Activated CD8-positive, alpha-beta T cell treated with anti-CD3 and anti-CD28 coated beads, Interleukin-2, amount 10 ng/mL, durations not matched to agents 7 days and 5 days (primary cell): Measurements from ENCODE around the gene COL1A2. TPM values are rescaled to one million over a fixed set of nuclear protein-coding genes. Genes with fewer than 3 reads are reported as not detected.

Experiments
- ATAC-seq: fragments of 150-1000 bp; cut with Tn5 transposase; one replicate; pipeline ENCODE4 v1.10.0; 2021; ENCODE audit warnings: moderate library complexity
- CTCF ChIA-PET: fragments of 350-600 bp; sonication (Branson Sonifier 250); formaldehyde crosslinking; loops from one replicate; lab custom pipeline; 2021; ENCODE audit warnings: antibody characterized with exemption; lab: Charles Lee
- POLR2A ChIA-PET: fragments of 350-600 bp; sonication (Branson Sonifier 250); formaldehyde crosslinking; loops from one replicate; lab custom pipeline; 2021; ENCODE audit warnings: antibody characterized with exemption; lab: Charles Lee
- DNase-seq: peaks from one replicate; pipeline ENCODE4 v3.0.0-alpha.2; 2020
- H3K27ac Mint-ChIP-seq: one replicate; pipeline ENCODE4 v1.8.0; 2021; ENCODE audit warnings: mild to moderate bottlenecking, mixed read lengths
- H3K27me3 Mint-ChIP-seq: one replicate; pipeline ENCODE4 v1.8.0; 2021; ENCODE audit warnings: low read depth, mixed read lengths
- H3K36me3 Mint-ChIP-seq: one replicate; pipeline ENCODE4 v1.8.0; 2021; ENCODE audit warnings: low read depth, mixed read lengths
- H3K4me1 Mint-ChIP-seq: one replicate; pipeline ENCODE4 v1.8.0; 2021; ENCODE audit warnings: low read depth, mixed read lengths
- H3K4me3 Mint-ChIP-seq: one replicate; pipeline ENCODE4 v1.8.0; 2021; ENCODE audit warnings: mild to moderate bottlenecking, mixed read lengths
- H3K9me3 Mint-ChIP-seq: one replicate; pipeline ENCODE4 v1.8.0; 2022; ENCODE audit warnings: mixed read lengths; ENCODE audit not compliant: insufficient read depth
- total RNA-seq, 2 experiments: library from RNA; stranded (reverse); gene quantifications; one replicate each; pipeline ENCODE4 v1.2.3, GENCODE V29; 2021

The COL1A2 gene
- under 1 TPM; 0.16 to 0.21 TPM for total RNA-seq

DNA sequence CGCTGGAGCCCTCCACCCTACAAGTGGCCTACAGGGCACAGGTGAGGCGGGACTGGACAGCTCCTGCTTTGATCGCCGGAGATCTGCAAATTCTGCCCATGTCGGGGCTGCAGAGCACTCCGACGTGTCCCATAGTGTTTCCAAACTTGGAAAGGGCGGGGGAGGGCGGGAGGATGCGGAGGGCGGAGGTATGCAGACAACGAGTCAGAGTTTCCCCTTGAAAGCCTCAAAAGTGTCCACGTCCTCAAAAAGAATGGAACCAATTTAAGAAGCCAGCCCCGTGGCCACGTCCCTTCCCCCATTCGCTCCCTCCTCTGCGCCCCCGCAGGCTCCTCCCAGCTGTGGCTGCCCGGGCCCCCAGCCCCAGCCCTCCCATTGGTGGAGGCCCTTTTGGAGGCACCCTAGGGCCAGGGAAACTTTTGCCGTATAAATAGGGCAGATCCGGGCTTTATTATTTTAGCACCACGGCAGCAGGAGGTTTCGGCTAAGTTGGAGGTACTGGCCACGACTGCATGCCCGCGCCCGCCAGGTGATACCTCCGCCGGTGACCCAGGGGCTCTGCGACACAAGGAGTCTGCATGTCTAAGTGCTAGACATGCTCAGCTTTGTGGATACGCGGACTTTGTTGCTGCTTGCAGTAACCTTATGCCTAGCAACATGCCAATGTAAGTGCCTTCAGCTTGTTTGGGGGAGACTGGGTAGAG is at the start of gene COL1A2:
Gene COL1A2 (plus strand): TSS at position 459 of the 704 bp plus-strand sequence. CDS start 137 bp downstream, at position 596.
- ChIA-PET POLR2A (no interaction called here), CTCF (interaction anchor here (1.0 to 1.6 kb wide), 10 partner anchors 8 to 957 kb away, joined by 3 to 8 read pairs (median 4); partner anchors contain the start of gene GNGT1)
- ATAC-seq (peak; percentile 51), DNase-seq (peak; percentile 37)
- H3K9me3 Mint-ChIP-seq: no peaks in the 10 kb centered on the region
- peak within 1 kb of the TSS; percentile 32 for H3K4me3 Mint-ChIP-seq
- H3K27me3 Mint-ChIP-seq: peaks cover 10% of the 10 kb centered on the region
- peak within 1 kb of the TSS; percentile 54 for H3K27ac Mint-ChIP-seq
- H3K4me1 Mint-ChIP-seq: peaks cover 32% of the 10 kb centered on the region
- no peaks in the 10 kb centered on the region for H3K36me3 Mint-ChIP-seq

DNA sequence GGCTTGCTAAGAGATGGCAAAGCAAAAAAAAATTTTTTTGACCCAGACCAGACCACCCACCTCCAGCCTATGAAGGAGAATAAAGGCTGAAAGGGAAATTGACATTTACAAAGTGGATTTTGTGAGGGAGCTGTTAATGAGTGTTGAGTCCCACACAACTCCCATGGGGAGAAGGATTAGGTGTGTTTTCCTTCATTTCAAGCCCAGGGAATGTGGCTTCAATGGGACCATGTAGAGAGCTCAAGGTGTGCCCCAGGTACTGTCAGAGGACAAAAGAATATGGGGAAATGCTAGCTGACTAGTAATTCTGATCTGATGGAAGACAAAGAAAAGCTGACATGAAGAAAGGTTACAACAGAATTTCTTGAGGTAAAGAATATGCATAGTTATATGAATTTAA is 48.8 kb upstream of the COL1A2 start:
- no peak for ATAC-seq
- Mint-ChIP-seq H3K4me3 (no peak overlapping the region), H3K9me3 (no peaks in the 10 kb centered on the region), H3K27ac (no peak overlapping the region), H3K4me1 (no peaks in the 10 kb centered on the region), H3K27me3 (peaks cover 5% of the 10 kb centered on the region), H3K36me3 (no peaks in the 10 kb centered on the region)
- ChIA-PET POLR2A (no interaction called here), CTCF (no interaction called here)
- no peak for DNase-seq

GRCh38 chr7:94348142-94348541 is 46.6 kb upstream of the COL1A2 start:
- no peak overlapping the region for H3K4me3 Mint-ChIP-seq

GRCh38 chr7:94350734-94351133 is 44.0 kb upstream of the COL1A2 start:
- POLR2A ChIA-PET: no interaction called here
- H3K27me3 Mint-ChIP-seq: peaks cover 4% of the 10 kb centered on the region
- DNase-seq (no peak), ATAC-seq (no peak)
- CTCF ChIA-PET: no interaction called here
- no peaks in the 10 kb centered on the region for H3K4me1 Mint-ChIP-seq
- H3K36me3 Mint-ChIP-seq: no peaks in the 10 kb centered on the region
- H3K4me3 Mint-ChIP-seq: no peak overlapping the region
- H3K9me3 Mint-ChIP-seq: no peaks in the 10 kb centered on the region
- H3K27ac Mint-ChIP-seq: no peak overlapping the region

More at GRCh38 chr7:94348142-94348541, 46.6 kb upstream of the COL1A2 start:
- ATAC-seq (no peak), DNase-seq (no peak)
- ChIA-PET CTCF (no interaction called here), POLR2A (no interaction called here)
- H3K9me3 Mint-ChIP-seq: no peaks in the 10 kb centered on the region
- peaks cover 7% of the 10 kb centered on the region for H3K27me3 Mint-ChIP-seq
- H3K27ac Mint-ChIP-seq: no peak overlapping the region
- H3K36me3 Mint-ChIP-seq: no peaks in the 10 kb centered on the region
- H3K4me1 Mint-ChIP-seq: no peaks in the 10 kb centered on the region

DNA sequence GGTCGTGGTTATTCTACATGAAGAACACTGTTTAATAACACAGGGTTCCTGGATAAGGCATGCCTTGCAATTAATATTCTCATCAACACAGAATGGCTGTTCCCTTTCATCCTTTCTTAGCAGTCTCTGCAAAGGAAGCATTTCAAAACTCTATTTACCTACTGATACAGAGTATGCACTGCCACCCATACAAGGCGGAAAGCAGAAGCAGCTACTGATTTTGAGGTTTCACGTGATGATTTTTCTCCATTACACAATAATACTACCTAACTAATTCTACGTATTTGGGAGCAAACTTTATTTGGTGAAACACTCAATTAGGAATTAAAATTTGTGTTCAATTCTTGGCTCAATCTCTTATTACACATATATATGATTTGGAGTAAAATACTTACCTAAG is 43.0 kb upstream of the COL1A2 start:
- Mint-ChIP-seq H3K36me3 (no peaks in the 10 kb centered on the region), H3K27me3 (peaks cover 4% of the 10 kb centered on the region), H3K27ac (no peak overlapping the region), H3K9me3 (no peaks in the 10 kb centered on the region), H3K4me1 (no peaks in the 10 kb centered on the region), H3K4me3 (no peak overlapping the region)
- ATAC-seq (no peak), DNase-seq (no peak)
- ChIA-PET CTCF (no interaction called here), POLR2A (no interaction called here)

DNA sequence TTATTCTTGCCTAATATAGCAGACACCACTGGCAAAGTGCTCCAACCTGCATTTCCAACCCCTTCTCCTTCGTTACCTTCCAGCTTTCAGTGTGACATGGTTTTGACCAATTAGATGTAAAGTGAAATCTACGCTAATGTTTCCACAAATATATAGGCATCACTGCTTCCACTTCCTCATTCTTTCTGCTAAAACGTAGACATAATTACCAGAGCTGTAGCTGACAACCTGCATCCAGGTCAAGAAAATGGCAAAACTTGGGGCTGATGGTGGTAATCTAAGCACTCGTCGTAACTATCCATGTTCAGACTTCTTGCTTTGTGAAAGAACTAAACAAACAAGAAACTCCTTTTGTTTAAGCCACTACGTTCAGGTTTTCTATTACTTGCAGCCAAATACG is 41.8 kb upstream of the COL1A2 start:
- Mint-ChIP-seq H3K9me3 (no peaks in the 10 kb centered on the region), H3K4me1 (no peaks in the 10 kb centered on the region), H3K27me3 (peaks cover 2% of the 10 kb centered on the region), H3K27ac (no peak overlapping the region), H3K36me3 (no peaks in the 10 kb centered on the region), H3K4me3 (no peak overlapping the region)
- no peak for DNase-seq
- CTCF ChIA-PET: no interaction called here
- POLR2A ChIA-PET: no interaction called here
- no peak for ATAC-seq

- H3K27ac Mint-ChIP-seq: no peak overlapping the region
- DNase-seq (no peak), ATAC-seq (no peak)
- H3K4me1 Mint-ChIP-seq: no peaks in the 10 kb centered on the region
- peaks cover 5% of the 10 kb centered on the region for H3K27me3 Mint-ChIP-seq
- no peak overlapping the region for H3K4me3 Mint-ChIP-seq
- POLR2A ChIA-PET: no interaction called here
- CTCF ChIA-PET: no interaction called here
- H3K36me3 Mint-ChIP-seq: no peaks in the 10 kb centered on the region
- no peaks in the 10 kb centered on the region for H3K9me3 Mint-ChIP-seq
Measured at GRCh38 chr7:94354953-94355352, 39.7 kb upstream of the COL1A2 start.

DNA sequence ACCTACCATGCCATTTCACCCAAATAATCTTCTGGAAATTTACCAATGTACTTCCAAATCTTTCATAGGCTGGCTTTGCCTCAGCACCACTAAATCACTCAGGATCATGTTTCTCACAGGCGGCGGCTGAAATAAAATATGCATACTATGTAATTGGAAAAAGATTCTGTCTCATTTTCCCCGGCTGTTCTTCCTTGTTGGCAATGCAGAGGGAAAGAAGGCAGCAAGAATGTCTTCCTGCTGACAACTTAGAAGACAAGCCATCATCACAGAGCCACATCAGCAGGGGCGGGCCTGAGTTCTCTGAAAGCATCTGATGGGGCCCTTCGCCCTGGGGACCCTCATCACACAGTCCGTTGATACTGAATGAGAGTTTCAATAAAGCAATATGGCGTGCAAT is 39.2 kb upstream of the COL1A2 start:
- DNase-seq: no peak
- Mint-ChIP-seq H3K4me3 (no peak overlapping the region), H3K27ac (no peak overlapping the region), H3K36me3 (no peaks in the 10 kb centered on the region), H3K27me3 (peaks cover 5% of the 10 kb centered on the region), H3K4me1 (no peaks in the 10 kb centered on the region), H3K9me3 (no peaks in the 10 kb centered on the region)
- POLR2A ChIA-PET: no interaction called here
- CTCF ChIA-PET: no interaction called here
- no peak for ATAC-seq

- DNase-seq: no peak
- POLR2A ChIA-PET: no interaction called here
- no peaks in the 10 kb centered on the region for H3K36me3 Mint-ChIP-seq
- ATAC-seq: no peak
- H3K27ac Mint-ChIP-seq: no peak overlapping the region
- H3K9me3 Mint-ChIP-seq: no peaks in the 10 kb centered on the region
- peaks cover 5% of the 10 kb centered on the region for H3K27me3 Mint-ChIP-seq
- CTCF ChIA-PET: no interaction called here
- no peak overlapping the region for H3K4me3 Mint-ChIP-seq
- no peaks in the 10 kb centered on the region for H3K4me1 Mint-ChIP-seq
Measured at GRCh38 chr7:94357076-94357475, 37.6 kb upstream of the COL1A2 start.

DNA sequence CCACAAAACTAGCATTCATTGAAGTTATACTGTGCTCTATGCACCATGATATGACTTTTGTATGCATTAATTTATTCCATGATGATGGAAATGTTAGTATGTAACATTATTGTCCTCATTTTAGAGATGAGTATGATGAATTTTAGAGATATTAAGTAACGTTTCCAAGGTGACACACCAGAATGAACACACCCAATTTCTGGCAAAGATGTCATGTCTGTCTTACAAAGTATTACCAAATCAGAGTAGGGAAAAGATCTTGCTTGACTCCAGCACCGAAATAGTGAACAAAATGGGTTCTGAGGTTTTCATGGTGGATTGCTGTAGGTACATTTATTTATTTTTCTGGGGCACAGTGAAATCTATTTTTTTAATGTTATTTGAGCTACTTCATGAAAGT is 33.8 kb upstream of the COL1A2 start:
- CTCF ChIA-PET: no interaction called here
- Mint-ChIP-seq H3K27ac (no peak overlapping the region), H3K27me3 (peaks cover 4% of the 10 kb centered on the region), H3K4me1 (no peaks in the 10 kb centered on the region), H3K4me3 (no peak overlapping the region), H3K9me3 (no peaks in the 10 kb centered on the region), H3K36me3 (no peaks in the 10 kb centered on the region)
- ATAC-seq (no peak), DNase-seq (no peak)
- POLR2A ChIA-PET: no interaction called here

DNA sequence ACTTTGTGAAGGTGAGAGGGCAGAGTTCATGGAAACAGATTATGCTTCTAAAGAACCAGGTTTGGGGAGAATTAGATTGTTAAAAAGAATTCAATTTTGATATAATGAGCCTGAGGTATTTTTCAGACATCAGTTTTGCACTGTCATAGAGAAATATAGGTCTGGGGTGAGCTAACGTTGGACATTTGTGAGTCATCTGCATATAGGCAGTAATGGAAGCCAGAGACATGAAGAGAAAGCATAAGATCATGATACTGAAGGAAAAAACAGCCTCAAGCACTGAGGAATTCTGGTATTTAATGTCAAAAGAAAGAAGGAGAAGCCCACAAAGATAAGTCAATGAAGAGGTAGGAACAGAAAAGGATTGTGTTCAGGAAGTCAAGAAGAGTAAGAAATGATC is 32.4 kb upstream of the COL1A2 start:
- Mint-ChIP-seq H3K4me3 (no peak overlapping the region), H3K27me3 (peaks cover 4% of the 10 kb centered on the region), H3K36me3 (no peaks in the 10 kb centered on the region), H3K27ac (no peak overlapping the region), H3K4me1 (no peaks in the 10 kb centered on the region), H3K9me3 (no peaks in the 10 kb centered on the region)
- ChIA-PET CTCF (no interaction called here), POLR2A (no interaction called here)
- DNase-seq (no peak), ATAC-seq (no peak)

GRCh38 chr7:94364816-94365215 is 29.9 kb upstream of the COL1A2 start:
- no peak overlapping the region for H3K4me3 Mint-ChIP-seq
- ChIA-PET POLR2A (no interaction called here), CTCF (no interaction called here)
- H3K36me3 Mint-ChIP-seq: no peaks in the 10 kb centered on the region
- H3K4me1 Mint-ChIP-seq: no peaks in the 10 kb centered on the region
- peaks cover 2% of the 10 kb centered on the region for H3K27me3 Mint-ChIP-seq
- no peak for ATAC-seq
- DNase-seq: no peak
- no peak overlapping the region for H3K27ac Mint-ChIP-seq
- H3K9me3 Mint-ChIP-seq: no peaks in the 10 kb centered on the region

- no peaks in the 10 kb centered on the region for H3K4me1 Mint-ChIP-seq
- H3K27ac Mint-ChIP-seq: no peak overlapping the region
- no peak overlapping the region for H3K4me3 Mint-ChIP-seq
- ATAC-seq (no peak), DNase-seq (no peak)
- H3K36me3 Mint-ChIP-seq: no peaks in the 10 kb centered on the region
- CTCF ChIA-PET: no interaction called here
- no peaks in the 10 kb centered on the region for H3K9me3 Mint-ChIP-seq
- POLR2A ChIA-PET: interaction anchor here (0.6 kb wide), 1 partner anchor 216 kb away, joined by 5 read pairs; no protein-coding TSS in a partner anchor
- peaks cover 2% of the 10 kb centered on the region for H3K27me3 Mint-ChIP-seq
Measured at GRCh38 chr7:94366163-94366562, 28.5 kb upstream of the COL1A2 start.
